ENCODE results near the gene REEP2. TPM values are rescaled to one million over a fixed set of nuclear protein-coding genes. Genes with fewer than 3 reads are reported as not detected.

The REEP2 gene
- total RNA-seq, 1 experiment from 2014 or later: 4.5 TPM

DNA sequence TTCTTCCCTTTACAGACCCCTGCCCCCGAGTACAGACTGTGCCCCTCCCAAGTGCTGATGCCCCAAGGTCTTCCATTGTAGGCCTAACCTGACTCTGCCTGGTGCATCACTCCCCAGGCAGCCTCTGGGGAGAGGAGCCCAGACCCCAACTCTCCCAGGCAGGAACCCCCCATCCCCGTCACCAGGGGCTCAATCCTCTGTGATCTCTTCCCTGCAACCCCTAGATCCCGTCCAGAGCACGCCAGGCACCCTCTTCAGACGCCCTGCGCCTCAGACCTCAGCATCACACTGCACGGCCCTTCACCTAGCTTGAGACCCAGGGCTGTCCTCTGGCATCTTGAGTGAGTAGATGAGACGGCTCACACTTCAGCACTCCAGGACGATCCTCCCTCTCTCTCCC, 20.0 kb downstream of the REEP2 start:
- intact Hi-C loops (cut with micrococcal nuclease; ENCODE audit: unreplicated experiment): no loop called here
- BruUV-seq (replicated peaks): no TSS peak
- H3K4me3 Mint-ChIP-seq (ENCODE audit: unreplicated experiment): no peak overlapping the region
- no peak for DNase-seq
- Histone ChIP-seq H3K4me3 (ENCODE audit: low read depth, low read length) (no peak overlapping the region), H3K36me3 (ENCODE audit: control insufficient read depth, insufficient read depth, low read length) (no peaks in the 10 kb centered on the region), H3K27me3 (replicated peaks; ENCODE audit: control insufficient read depth, insufficient read depth, low read length) (no peaks in the 10 kb centered on the region), H3K9me3 (no peaks in the 10 kb centered on the region), H3K4me1 (no peaks in the 10 kb centered on the region; the same call in 1 of the 2 replicates)
- H3K36me3 Mint-ChIP-seq (ENCODE audit: insufficient read depth, unreplicated experiment): peaks cover 5% of the 10 kb centered on the region
- CTCF ChIA-PET: no interaction called here
- POLR2A ChIA-PET: interaction anchor here (1.3 kb wide), 1 partner anchor 8 kb away, joined by 3 read pairs; no protein-coding TSS in a partner anchor
- TF ChIP-seq, protein P1, sequence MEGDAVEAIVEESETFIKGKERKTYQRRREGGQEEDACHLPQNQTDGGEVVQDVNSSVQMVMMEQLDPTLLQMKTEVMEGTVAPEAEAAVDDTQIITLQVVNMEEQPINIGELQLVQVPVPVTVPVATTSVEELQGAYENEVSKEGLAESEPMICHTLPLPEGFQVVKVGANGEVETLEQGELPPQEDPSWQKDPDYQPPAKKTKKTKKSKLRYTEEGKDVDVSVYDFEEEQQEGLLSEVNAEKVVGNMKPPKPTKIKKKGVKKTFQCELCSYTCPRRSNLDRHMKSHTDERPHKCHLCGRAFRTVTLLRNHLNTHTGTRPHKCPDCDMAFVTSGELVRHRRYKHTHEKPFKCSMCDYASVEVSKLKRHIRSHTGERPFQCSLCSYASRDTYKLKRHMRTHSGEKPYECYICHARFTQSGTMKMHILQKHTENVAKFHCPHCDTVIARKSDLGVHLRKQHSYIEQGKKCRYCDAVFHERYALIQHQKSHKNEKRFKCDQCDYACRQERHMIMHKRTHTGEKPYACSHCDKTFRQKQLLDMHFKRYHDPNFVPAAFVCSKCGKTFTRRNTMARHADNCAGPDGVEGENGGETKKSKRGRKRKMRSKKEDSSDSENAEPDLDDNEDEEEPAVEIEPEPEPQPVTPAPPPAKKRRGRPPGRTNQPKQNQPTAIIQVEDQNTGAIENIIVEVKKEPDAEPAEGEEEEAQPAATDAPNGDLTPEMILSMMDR (IDR thresholded peaks at IDR 0.05; ENCODE audit: insufficient read depth in 1 of 2, low read depth in 1 of 2, low read length in 1 of 2, severe bottlenecking in 1 of 2, unreplicated experiment in 1 of 2): no peak
- no peak overlapping the region for H3K27ac Mint-ChIP-seq (ENCODE audit: unreplicated experiment)
- H3K4me1 Mint-ChIP-seq (ENCODE audit: low read depth, unreplicated experiment): no peaks in the 10 kb centered on the region
- no peaks in the 10 kb centered on the region for H3K27me3 Mint-ChIP-seq (ENCODE audit: insufficient read depth, unreplicated experiment)
- H3K9me3 Mint-ChIP-seq (ENCODE audit: unreplicated experiment): no peaks in the 10 kb centered on the region

GRCh38 chr5:138459311-138459933, 20.6 kb downstream of the REEP2 start:
- TF ChIP-seq, protein P1 (IDR thresholded peaks at IDR 0.05; ENCODE audit: insufficient read depth in 1 of 2, low read depth in 1 of 2, low read length in 1 of 2, severe bottlenecking in 1 of 2, unreplicated experiment in 1 of 2): no peak
- no peak overlapping the region for H3K27ac Mint-ChIP-seq (ENCODE audit: unreplicated experiment)
- intact Hi-C loops (cut with micrococcal nuclease; ENCODE audit: unreplicated experiment): no loop called here
- H3K36me3 Mint-ChIP-seq (ENCODE audit: insufficient read depth, unreplicated experiment): peaks cover 8% of the 10 kb centered on the region
- H3K36me3 ChIP-seq (ENCODE audit: control insufficient read depth, insufficient read depth, low read length): no peaks in the 10 kb centered on the region
- no peaks in the 10 kb centered on the region; the same call in 1 of the 2 replicates for H3K4me1 ChIP-seq
- no peaks in the 10 kb centered on the region for H3K4me1 Mint-ChIP-seq (ENCODE audit: low read depth, unreplicated experiment)
- H3K27me3 Mint-ChIP-seq (ENCODE audit: insufficient read depth, unreplicated experiment): no peaks in the 10 kb centered on the region
- H3K27me3 ChIP-seq (replicated peaks; ENCODE audit: control insufficient read depth, insufficient read depth, low read length): no peaks in the 10 kb centered on the region
- no peak for DNase-seq
- ChIA-PET CTCF (no interaction called here), POLR2A (interaction anchor here (0.5 to 1.3 kb wide), 3 partner anchors 9 to 1350 kb away, joined by 3 to 4 read pairs (median 3); no protein-coding TSS in a partner anchor)
- H3K9me3 ChIP-seq: no peaks in the 10 kb centered on the region
- BruUV-seq (replicated peaks): no TSS peak
- H3K4me3 ChIP-seq (ENCODE audit: low read depth, low read length): no peak overlapping the region
- H3K4me3 Mint-ChIP-seq (ENCODE audit: unreplicated experiment): no peak overlapping the region
- no peaks in the 10 kb centered on the region for H3K9me3 Mint-ChIP-seq (ENCODE audit: unreplicated experiment)

- no peak overlapping the region for H3K4me3 Mint-ChIP-seq (ENCODE audit: unreplicated experiment)
- no peaks in the 10 kb centered on the region for H3K4me1 Mint-ChIP-seq (ENCODE audit: low read depth, unreplicated experiment)
- peaks cover 15% of the 10 kb centered on the region for H3K36me3 Mint-ChIP-seq (ENCODE audit: insufficient read depth, unreplicated experiment)
- Histone ChIP-seq H3K4me3 (ENCODE audit: low read depth, low read length) (no peak overlapping the region), H3K9me3 (no peaks in the 10 kb centered on the region), H3K27me3 (replicated peaks; ENCODE audit: control insufficient read depth, insufficient read depth, low read length) (no peaks in the 10 kb centered on the region), H3K36me3 (ENCODE audit: control insufficient read depth, insufficient read depth, low read length) (no peaks in the 10 kb centered on the region), H3K4me1 (no peaks in the 10 kb centered on the region; the same call in 1 of the 2 replicates)
- H3K9me3 Mint-ChIP-seq (ENCODE audit: unreplicated experiment): no peaks in the 10 kb centered on the region
- ChIA-PET CTCF (no interaction called here), POLR2A (interaction anchor here (0.5 to 1.3 kb wide), 4 partner anchors 9 to 1351 kb away, joined by 3 to 6 read pairs (median 4); no protein-coding TSS in a partner anchor)
- no peak for DNase-seq
- no TSS peak for BruUV-seq (replicated peaks)
- intact Hi-C loops (cut with micrococcal nuclease; ENCODE audit: unreplicated experiment): no loop called here
- TF ChIP-seq, protein P1 (IDR thresholded peaks at IDR 0.05; ENCODE audit: insufficient read depth in 1 of 2, low read depth in 1 of 2, low read length in 1 of 2, severe bottlenecking in 1 of 2, unreplicated experiment in 1 of 2): no peak
- H3K27me3 Mint-ChIP-seq (ENCODE audit: insufficient read depth, unreplicated experiment): no peaks in the 10 kb centered on the region
- no peak overlapping the region for H3K27ac Mint-ChIP-seq (ENCODE audit: unreplicated experiment)
Observed at GRCh38 chr5:138460032-138460693, 21.3 kb downstream of the REEP2 start.
